ENCODE measurements around the gene ASCL3.
"Not testable (repeated sequence)": the region's sequence is repeated elsewhere in the genome, so short reads cannot be mapped to it uniquely, and the experiment has no call there.

ASCL3 gene

GRCh38 chr11:8910649-8911026 is 32.2 kb downstream of the ASCL3 start:
- no peak for DNase-seq (ENCODE audit: low read depth)

GRCh38 chr11:8908099-8908498 is 34.7 kb downstream of the ASCL3 start:
- DNase-seq (ENCODE audit: low read depth) = no peak

GRCh38 chr11:8907116-8907515 is 35.7 kb downstream of the ASCL3 start:
- DNase-seq (ENCODE audit: low read depth) = no peak

GRCh38 chr11:8905528-8906165 is 37.2 kb downstream of the ASCL3 start:
- no peak for DNase-seq (ENCODE audit: low read depth)

GRCh38 chr11:8899119-8899753 is 43.6 kb downstream of the ASCL3 start:
- DNase-seq (ENCODE audit: low read depth) = no peak

GRCh38 chr11:8891185-8891584 is 51.6 kb downstream of the ASCL3 start:
- DNase-seq (ENCODE audit: low read depth) = not testable (repeated sequence)
